ENCODE measurements around the gene RAD51B.

The RAD51B gene

GRCh38 chr14:68606176-68606575 lies 786.6 kb downstream of the RAD51B start:
- Histone ChIP-seq H3F3A (ENCODE audit: insufficient read depth, low read length) (no peaks in the 10 kb centered on the region), H3K9ac (ENCODE audit: low read length) (no peak overlapping the region), H3K27me3 (replicated peaks; ENCODE audit: insufficient read depth, low read length) (no peaks in the 10 kb centered on the region), H3K36me3 (replicated peaks; ENCODE audit: insufficient read depth, low read length) (no peaks in the 10 kb centered on the region), H3K9me2 (replicated peaks; ENCODE audit: insufficient read depth, low read length) (no peaks in the 10 kb centered on the region), H3K27ac (ENCODE audit: low read length) (no peak overlapping the region), H3K9me3 (replicated peaks; ENCODE audit: insufficient read depth, low read length) (no peaks in the 10 kb centered on the region), H3K4me3 (ENCODE audit: low read length) (no peak overlapping the region), H3K79me2 (ENCODE audit: low read length) (no peaks in the 10 kb centered on the region), H3K4me1 (ENCODE audit: low read length) (no peaks in the 10 kb centered on the region), H3K4me2 (ENCODE audit: low read depth, low read length) (no peak overlapping the region), H4K20me1 (ENCODE audit: insufficient read depth, low read length) (no peaks in the 10 kb centered on the region), H2AFZ (ENCODE audit: low read length) (no peak overlapping the region)
- TF ChIP-seq EZH2 (optimal IDR thresholded peaks at IDR 0.05; ENCODE audit: low read depth, low read length), result no peak
- TF ChIP-seq EZH2phosphoT487 (IDR thresholded peaks at IDR 0.05; ENCODE audit: low read length), result no peak
- TF ChIP-seq, protein P1, sequence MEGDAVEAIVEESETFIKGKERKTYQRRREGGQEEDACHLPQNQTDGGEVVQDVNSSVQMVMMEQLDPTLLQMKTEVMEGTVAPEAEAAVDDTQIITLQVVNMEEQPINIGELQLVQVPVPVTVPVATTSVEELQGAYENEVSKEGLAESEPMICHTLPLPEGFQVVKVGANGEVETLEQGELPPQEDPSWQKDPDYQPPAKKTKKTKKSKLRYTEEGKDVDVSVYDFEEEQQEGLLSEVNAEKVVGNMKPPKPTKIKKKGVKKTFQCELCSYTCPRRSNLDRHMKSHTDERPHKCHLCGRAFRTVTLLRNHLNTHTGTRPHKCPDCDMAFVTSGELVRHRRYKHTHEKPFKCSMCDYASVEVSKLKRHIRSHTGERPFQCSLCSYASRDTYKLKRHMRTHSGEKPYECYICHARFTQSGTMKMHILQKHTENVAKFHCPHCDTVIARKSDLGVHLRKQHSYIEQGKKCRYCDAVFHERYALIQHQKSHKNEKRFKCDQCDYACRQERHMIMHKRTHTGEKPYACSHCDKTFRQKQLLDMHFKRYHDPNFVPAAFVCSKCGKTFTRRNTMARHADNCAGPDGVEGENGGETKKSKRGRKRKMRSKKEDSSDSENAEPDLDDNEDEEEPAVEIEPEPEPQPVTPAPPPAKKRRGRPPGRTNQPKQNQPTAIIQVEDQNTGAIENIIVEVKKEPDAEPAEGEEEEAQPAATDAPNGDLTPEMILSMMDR (IDR thresholded peaks at IDR 0.05; ENCODE audit: low read length), result no peak
- no peak for DNase-seq

- Histone ChIP-seq H3F3A (ENCODE audit: insufficient read depth, low read length) (no peaks in the 10 kb centered on the region), H3K4me1 (ENCODE audit: low read length) (no peaks in the 10 kb centered on the region), H4K20me1 (ENCODE audit: insufficient read depth, low read length) (no peaks in the 10 kb centered on the region), H3K4me2 (ENCODE audit: low read depth, low read length) (no peak overlapping the region), H3K36me3 (replicated peaks; ENCODE audit: insufficient read depth, low read length) (no peaks in the 10 kb centered on the region), H3K9ac (ENCODE audit: low read length) (no peak overlapping the region), H3K9me3 (replicated peaks; ENCODE audit: insufficient read depth, low read length) (no peaks in the 10 kb centered on the region), H3K9me2 (replicated peaks; ENCODE audit: insufficient read depth, low read length) (no peaks in the 10 kb centered on the region), H3K27me3 (replicated peaks; ENCODE audit: insufficient read depth, low read length) (no peaks in the 10 kb centered on the region), H3K27ac (ENCODE audit: low read length) (no peak overlapping the region), H3K4me3 (ENCODE audit: low read length) (no peak overlapping the region), H2AFZ (ENCODE audit: low read length) (no peak overlapping the region), H3K79me2 (ENCODE audit: low read length) (no peaks in the 10 kb centered on the region)
- no peak for DNase-seq
- TF ChIP-seq EZH2 (optimal IDR thresholded peaks at IDR 0.05; ENCODE audit: low read depth, low read length), result no peak
- no peak for TF ChIP-seq EZH2phosphoT487 (IDR thresholded peaks at IDR 0.05; ENCODE audit: low read length)
- TF ChIP-seq, protein P1 (IDR thresholded peaks at IDR 0.05; ENCODE audit: low read length), result no peak
These were observed 787.1 kb downstream of the RAD51B start for GRCh38 chr14:68606644-68607043.

- Histone ChIP-seq H2AFZ (ENCODE audit: low read length) (no peak overlapping the region), H3K79me2 (ENCODE audit: low read length) (no peaks in the 10 kb centered on the region), H3K4me3 (ENCODE audit: low read length) (no peak overlapping the region), H3K4me1 (ENCODE audit: low read length) (no peaks in the 10 kb centered on the region), H3K9me3 (replicated peaks; ENCODE audit: insufficient read depth, low read length) (no peaks in the 10 kb centered on the region), H3K36me3 (replicated peaks; ENCODE audit: insufficient read depth, low read length) (no peaks in the 10 kb centered on the region), H3K27me3 (replicated peaks; ENCODE audit: insufficient read depth, low read length) (no peaks in the 10 kb centered on the region), H3K9ac (ENCODE audit: low read length) (no peak overlapping the region), H3F3A (ENCODE audit: insufficient read depth, low read length) (no peaks in the 10 kb centered on the region), H3K9me2 (replicated peaks; ENCODE audit: insufficient read depth, low read length) (no peaks in the 10 kb centered on the region), H3K4me2 (ENCODE audit: low read depth, low read length) (no peak overlapping the region), H4K20me1 (ENCODE audit: insufficient read depth, low read length) (no peaks in the 10 kb centered on the region), H3K27ac (ENCODE audit: low read length) (no peak overlapping the region)
- no peak for DNase-seq
- TF ChIP-seq EZH2 (optimal IDR thresholded peaks at IDR 0.05; ENCODE audit: low read depth, low read length) (no peak), EZH2phosphoT487 (IDR thresholded peaks at IDR 0.05; ENCODE audit: low read length) (no peak)
- TF ChIP-seq, protein P1 (IDR thresholded peaks at IDR 0.05; ENCODE audit: low read length), result no peak
These were observed 787.7 kb downstream of the RAD51B start for GRCh38 chr14:68607081-68607866.
